CD4-positive, alpha-beta T cell treated with Interleukin-4 for 1 hour (primary cell): ENCODE data around the gene VASH1.

Source experiments
- DNase-seq, 2 donors: peaks; one replicate each; pipeline ENCODE4 v3.0.0-alpha.2; 2020 to 2022

Gene VASH1

DNA sequence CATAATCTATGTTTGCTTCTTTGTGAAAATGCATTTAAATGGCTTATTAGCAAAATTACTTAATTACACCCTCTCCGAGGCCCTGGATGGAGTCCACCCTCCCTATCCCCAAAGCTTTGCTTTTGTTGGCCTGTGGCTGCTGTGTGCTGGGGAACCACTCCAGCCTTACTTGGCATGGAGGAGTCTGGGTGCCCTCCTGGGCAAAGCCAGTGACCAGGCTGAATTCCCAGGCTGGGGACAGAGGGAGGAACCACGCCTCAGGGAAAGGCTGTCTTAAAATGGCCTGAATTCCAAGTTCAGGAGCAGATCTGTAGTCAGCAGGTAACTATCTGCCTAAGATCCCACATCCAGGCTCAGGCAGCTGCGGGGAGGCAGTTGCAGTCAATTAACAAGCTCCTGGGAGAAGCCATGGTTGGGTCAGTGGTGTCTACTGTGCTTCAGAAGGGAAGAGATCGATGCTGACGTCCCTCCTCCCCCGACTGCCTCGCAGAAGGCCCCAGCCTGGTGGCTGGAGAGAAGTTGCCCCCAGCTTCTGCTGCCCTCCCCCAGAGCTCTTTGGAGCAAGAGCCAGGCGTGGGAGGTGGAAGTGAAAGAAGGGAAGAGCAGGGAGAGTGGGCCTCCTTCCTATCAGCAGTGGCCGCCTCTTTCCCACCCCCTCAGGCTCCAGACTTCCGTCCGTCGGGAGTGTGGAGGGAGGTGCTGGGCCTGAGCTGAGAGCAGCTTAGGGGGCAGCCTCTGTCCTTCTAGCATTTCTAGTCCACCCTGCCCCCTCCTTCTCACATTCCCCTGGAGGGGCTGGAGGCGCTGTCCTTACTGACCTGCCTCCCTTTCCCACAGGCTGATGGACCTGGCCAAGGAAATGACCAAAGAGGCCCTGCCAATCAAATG, 11.3 kb downstream of the VASH1 start:
- DNase-seq, result no peak

DNA sequence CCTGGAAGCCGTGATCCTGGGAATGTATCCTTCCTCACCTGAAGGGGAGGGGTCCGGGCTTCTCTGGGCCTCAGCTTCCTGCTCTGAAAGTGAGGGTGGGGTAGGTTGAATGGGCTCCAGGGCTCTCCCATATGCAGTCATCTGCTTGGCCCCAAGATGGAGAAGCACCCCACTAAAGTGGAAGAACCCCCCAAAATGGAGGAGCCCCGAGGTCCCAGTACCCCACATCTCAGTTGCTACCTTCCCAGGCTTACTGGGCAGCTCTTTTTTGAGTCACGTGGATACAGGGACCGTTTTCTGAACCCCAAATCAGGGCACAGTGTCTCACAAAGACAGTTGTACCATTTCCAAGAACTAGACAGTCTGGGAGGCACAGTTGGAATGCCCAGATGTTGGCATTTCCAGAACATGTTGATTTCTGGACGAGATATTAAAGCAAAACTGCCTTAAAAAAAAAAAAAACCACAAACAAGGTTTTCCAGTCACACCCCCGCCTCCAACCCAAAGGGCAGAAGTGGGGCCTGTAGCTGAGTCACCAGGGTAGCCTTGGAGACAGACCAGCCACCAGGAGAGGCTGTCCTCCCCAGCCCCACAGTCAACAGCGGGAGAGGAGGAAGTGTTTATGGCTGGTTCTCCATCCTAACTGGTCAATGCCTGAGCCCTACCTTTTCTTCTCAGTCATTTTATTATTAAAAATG, 12.1 kb downstream of the VASH1 start:
- DNase-seq, result peak in 1 of 2 donors; percentile 71

DNA sequence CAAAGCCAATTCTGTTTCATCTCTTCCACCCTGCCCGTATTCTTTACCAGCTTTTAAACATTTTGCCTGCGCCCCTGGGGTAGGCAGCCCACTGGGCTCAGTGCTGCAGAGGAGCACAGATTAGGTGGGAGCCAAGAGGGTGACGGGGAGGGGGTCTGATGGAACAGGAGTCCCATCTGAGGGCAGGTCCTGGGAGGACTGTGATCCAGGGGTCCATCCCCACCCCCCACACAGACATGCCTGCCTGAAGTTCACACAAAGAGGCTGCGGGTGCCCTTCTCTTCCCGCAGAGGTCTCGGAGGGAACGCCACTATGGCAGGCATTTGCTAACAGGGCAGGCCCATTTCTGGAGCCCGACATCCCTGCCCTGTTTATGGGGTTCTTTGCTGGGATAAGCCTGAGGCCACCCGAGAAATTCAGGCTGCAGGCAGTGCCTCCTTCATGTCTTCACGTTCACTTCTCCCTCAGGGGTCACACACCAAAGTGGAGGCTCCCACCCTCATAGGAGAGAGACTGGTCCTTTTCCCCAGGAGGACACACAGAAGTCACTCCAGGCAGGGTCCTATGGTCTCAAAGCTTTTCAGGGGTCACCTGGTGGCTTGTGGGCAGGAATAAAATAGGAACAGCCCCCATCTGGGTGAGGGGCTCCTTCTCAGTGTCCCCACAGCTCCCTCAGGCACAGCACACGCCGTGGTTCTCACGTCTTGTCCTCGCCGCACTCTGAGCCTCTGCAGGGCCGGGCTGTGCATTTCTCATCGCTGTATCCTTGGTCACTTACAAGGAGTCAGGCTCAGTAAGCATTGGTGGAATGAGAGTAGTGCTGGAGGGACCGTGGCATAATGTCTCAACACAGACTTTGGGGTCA, 12.9 kb downstream of the VASH1 start:
- no peak for DNase-seq

DNA sequence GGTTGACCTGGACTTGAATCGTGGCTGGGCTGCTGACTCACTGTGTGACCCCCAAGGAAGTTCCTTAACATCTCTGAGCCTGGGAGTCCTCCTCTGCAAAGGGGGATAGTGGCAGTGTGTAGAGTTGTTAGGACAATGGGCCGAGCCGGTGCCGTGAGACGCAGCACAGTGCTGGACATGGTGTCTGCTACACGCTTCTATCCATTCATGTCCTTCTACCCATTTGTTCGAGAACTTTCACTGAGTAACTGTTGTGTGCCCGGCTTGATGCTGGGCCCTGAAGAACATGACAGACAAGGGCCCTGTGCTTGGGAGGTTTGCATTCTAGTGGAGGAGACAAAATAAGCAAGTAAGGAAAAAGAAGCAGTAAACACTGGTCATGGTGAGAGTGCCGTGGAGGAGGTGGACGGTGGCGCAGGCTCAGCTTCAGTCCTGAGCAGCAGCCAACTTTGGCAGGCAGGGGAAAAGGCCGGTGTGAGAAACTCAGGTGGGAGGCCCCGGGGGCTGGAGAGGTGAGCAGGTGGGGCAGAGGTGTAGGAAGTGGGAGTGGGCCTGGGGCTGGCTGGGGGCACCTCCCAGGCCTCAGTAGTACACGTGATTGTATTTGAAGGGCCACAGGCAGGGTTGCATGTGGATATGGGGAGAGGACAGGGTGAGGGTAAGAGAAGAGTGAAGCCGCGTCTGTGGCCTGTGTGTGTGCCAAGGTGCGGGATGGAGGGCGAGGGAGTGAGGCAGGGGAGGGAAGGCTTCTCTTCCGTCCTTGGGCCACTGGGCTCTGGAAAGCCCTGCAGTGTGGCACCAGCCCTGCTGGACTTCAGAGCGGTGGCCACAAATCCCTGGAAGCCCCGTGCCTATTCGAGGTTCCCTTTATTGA, 13.8 kb downstream of the VASH1 start:
- DNase-seq, result no peak

DNA sequence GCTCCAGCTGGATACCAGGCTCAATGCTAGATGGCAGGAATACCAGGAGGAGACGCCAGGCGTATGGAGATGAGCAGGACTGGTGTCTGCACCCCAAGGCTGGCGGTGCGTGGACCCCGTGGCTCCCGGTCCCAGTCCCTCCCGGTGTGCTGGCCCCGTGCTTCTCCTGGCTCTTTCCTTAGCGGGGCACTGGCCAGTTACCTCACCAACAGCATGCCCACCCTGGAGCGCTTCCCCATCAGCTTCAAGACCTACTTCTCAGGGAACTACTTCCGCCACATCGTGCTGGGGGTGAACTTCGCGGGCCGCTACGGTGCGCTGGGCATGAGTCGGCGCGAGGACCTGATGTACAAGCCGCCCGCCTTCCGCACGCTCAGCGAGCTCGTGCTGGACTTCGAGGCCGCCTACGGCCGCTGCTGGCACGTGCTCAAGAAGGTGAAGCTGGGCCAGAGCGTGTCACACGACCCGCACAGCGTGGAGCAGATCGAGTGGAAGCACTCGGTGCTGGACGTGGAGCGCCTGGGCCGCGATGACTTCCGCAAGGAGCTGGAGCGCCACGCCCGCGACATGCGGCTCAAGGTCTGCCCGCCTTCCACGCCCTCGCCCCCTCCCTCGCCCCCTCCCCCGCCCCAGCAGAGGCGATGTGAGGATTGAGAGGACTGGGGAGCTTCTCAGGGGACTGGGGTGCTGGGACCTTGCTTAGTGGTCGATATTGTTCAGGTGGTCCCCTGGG, 14.6 kb downstream of the VASH1 start:
- DNase-seq, result no peak

DNA sequence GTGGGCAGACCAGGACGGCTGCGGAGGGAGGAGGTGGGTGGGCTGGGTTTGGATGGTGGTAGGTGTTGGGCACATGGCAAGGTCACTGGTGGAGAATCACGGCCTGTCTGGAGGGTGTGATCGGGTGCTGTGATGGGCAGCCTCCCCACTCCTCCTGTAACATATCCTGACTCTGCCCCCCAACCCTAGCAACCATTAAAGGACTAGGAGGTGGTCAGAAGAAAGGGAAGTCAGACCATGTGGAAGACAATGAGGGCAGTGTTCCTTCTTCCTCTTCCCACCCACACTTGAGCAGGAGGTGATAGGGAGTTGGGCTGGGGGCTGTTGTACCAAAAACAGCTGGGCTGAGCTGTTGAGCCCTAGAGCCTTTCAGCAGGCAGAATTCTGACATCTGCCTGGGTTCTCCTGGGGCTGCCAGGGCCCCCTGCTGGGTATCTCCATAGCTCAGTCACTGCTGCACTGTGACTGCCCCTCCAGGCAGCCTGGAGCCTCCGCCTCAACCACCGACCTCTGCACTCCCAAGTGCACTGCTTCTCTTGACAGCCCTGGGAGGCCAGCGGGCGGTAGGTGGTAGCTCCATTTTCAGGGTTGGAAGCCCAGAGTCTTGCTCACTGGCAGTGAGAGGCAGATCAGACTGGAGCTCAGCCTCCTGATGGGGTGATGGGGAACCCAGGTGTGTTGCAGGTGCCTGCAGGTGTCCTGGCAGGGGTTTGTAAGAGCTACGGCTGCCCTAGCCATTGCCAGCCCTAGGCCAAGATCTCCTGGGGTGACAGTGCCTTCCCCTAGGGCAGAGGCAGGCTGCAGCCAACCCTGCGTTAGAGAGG, 15.4 kb downstream of the VASH1 start:
- no peak for DNase-seq

DNA sequence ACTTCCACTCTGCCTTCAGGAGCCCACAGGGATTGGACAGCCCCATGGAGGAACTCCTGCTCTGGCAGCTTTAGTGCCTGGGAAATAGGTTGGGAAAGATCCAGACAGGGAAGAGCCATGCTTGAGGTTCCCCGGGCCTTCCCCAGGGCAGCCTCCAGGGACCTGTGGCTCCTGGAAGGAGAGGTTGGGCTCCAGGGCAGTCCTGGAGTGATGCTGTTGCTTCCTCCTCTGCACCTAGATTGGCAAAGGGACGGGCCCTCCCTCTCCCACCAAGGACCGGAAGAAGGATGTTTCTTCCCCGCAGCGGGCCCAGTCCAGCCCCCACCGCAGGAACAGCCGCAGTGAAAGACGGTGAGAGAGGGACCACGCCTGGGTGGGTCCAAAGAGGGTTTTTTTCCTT, 16.5 kb downstream of the VASH1 start:
- DNase-seq, result no peak

DNA sequence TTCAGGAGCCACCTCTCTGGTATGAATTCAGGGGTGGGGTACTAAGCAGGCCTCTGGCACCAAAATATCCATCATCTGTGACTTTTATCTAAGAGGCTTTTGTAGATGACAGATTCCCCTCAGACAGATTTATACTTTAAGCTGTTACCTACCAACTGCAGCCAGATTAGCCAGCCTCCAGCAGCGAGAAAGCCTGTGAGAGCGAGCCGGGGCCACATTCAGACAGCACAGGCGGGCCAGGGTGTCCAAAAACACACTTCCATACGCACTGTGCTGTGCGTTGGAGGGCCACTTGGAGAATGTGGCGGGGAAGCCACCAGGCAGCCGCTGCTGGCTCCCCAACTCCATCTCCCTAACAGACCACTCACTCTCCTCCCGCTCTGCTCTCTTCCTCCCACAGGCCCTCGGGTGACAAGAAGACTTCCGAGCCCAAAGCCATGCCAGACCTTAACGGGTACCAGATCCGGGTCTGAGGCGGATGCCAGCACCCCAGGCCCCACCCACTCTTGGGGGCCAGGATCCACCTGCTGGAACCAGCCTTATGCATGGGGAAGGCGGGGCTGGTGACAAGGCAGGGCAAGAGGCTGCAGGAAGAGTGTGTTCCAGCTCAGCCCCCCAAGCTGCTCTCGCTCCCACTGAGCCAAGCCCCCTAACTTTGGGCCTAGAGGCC, 17.4 kb downstream of the VASH1 start:
- DNase-seq, result no peak

DNA sequence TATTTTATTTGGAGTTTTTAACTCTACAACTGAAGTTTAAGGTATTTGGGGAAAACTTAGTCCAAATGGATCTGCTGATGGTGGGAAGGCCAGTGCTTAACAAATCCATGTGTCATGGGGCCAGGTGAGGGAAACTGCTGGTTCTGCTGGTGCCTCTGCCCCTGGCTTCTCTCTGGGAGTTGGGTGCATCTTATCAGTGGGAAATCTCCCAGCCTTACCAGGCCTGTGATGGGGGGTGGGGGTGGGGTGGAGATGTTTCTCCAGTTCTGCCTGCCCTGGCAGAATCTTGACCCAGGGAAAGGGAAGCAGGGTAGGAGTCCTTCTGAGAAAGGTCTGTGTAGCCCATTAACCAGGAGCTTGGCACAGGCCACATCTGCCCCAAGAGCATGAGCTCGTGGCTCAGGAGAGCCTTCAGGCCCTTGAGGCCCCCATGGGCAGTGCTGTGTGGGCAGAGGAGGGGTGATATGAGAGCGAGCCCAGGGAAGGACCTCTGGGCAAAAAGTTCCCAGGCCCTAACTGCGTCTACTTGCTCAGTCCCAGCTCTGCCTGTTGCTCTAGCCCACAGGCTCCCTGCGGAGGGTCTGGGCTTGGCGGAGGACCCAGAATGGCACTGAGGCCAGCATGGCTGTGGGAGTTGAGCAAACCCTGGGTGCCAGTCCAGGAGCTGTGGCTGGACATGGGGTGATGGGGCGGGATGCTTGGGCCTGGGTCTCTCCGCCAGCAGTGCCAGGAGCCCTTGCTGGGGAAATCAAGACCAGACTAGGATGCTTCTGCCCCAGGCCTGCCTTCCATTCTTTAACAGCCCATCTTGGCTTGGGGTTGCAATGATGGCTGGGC, 18.2 kb downstream of the VASH1 start:
- no peak for DNase-seq

DNA sequence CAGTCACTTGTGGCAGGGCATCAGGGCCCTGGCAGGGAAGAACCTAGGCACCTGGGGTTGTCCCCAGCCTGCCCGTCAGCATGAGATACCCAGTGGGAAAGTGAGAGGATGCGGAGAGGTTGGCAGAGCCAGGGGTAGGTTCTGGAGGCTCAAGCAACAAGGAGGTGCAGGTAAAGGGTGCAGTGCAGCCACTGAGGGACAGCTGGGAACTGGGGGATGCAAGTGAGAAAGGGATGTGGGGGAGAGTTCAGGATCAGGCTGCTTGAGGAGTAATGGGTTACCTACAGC, 18.7 kb downstream of the VASH1 start:
- no peak for DNase-seq

DNA sequence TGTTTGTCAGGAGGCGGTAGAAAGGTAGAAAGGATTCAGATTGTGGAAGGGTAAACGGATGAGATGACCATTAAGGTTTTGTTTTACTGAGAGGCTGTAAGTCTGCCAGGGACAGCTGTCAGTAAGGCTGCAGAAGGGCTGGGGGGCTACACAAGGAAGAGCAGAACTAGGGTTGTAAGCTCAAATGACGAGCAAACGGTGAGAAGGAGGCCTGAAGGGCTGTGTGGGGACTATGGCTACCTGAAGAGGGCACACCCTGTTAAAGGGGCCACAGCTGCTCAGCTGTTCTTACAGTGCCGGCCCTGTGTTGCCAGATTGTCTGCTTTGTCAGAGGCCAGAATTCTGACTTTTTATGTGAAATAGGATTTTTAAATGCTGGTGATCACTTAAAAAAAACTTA, 19.1 kb downstream of the VASH1 start:
- no peak for DNase-seq

DNA sequence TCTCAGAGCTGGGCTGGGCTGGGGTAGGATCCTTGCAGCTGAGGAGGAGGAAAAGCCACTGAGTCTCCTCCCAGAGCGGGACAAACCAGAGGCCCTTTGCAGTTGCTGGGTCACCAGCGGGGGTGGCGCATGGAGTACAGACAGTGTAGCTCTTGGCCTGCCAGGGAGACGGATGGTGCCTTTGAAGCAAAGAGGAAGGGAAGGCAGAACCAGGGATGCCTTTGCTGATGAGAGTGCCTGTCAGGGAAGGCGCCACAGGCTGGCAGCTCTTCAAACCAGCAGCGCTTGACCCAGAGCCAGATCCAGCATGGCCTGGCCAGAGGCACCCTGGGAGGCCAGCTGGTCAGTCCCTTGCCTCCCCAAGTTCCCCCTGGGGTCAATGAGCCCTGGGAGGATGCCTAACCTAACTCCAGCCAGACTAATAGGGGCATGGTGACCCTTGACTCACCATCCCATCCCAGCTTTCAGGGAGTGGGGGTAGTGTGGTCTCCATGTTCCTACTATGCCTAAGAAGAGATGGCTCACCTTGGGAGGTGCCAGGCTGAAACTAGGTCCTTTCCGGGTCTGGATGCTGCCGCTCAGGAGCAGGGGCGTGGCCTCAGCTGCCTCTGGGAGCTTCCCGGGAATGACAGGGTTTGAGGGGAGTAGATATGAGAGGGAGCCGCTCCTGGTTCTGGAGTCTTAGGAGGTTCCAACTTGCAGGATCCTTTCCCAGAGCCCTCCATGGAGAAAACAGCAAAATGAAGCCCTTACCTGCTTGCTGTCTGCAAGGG, 19.8 kb downstream of the VASH1 start:
- DNase-seq, result no peak

DNA sequence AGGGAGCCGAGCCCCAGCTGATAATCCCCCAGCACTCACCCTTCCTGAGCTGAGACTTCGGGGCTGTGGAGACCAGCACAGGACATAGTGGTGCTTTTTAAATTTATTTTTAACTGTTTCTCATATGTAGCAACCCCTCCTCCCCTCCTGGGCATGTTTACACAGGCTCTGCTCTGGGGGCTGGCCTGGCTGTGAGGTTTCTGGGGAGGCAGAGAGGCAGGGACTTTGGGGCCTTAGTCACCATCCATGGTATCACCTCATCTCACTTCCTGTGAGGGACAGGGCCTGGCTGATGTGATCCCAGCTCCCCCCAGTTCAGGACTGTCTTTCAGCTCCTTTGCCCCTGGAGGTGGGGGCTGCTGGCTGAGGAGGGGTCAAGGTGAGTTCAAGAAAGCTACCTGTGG, 20.4 kb downstream of the VASH1 start:
- no peak for DNase-seq

DNA sequence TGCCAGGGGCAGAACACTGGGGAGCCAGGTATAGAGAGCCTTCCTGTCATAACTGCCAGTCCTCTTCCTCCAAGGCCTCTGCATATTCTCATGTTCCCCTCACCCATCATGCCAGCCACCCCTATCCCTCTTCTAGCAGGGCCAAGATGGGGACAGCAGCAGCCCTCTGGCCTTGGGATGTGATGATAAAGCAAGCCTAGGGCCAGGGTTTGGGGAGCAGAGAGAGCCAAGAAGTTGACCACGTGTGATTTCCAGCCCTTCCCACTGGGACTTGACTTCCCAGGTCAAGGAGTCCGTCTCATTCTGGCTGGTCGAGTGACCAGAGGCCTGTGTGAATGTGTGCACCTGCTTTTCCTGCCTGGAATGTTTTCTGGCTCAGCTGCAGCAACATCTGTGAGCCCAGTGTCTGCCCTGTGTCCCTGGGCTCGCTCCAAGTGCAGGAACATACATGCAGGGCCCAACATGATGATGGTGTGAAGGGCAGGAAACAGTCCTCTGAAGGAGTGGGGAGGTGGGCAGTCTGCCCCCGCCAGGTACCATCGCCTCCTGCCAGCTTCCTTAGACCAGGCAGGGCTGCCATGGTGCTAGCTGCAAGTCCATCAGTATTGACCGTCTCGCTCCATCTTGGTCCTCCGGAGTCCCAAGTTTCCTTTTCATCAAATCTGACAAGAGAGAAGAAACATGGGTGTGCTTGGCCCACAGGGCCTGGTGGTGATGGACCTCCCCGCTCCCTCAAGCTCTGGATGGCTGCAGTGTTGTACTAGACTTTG, 21.0 kb downstream of the VASH1 start:
- DNase-seq, result no peak

DNA sequence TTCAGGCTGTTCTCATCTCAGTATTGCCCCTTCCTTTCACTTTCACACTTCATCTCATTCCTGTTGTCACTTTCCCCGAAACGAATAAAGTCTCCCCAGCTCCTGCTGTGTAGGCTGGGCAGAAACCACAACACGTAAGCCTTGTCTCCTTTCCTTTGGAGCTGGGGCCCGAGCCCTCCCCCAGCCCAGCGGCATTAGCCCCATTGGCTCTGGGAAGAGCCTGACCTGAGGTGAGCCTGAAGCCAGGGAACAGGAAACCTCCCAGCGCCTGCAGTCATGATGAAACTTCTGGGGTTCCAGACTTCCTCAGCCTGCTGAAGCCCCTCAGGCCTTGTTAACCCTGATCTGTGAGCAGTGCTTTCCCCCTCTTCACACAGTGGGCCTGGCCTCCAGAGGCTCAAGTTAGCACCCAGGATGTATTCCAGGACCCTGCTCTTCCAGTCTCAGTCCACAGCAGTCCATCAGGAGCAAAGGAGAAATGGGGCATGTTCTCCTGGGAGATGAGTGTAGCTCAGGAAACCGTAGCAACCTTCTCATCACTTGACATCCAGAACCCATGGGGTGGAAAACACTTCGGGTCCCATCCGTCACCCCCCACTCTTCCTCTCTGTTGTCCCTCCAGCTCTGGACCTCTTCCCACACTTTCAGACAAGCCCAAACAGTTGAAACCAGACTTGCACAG, 21.8 kb downstream of the VASH1 start:
- peak in 1 of 2 donors; percentile 10 for DNase-seq

DNA sequence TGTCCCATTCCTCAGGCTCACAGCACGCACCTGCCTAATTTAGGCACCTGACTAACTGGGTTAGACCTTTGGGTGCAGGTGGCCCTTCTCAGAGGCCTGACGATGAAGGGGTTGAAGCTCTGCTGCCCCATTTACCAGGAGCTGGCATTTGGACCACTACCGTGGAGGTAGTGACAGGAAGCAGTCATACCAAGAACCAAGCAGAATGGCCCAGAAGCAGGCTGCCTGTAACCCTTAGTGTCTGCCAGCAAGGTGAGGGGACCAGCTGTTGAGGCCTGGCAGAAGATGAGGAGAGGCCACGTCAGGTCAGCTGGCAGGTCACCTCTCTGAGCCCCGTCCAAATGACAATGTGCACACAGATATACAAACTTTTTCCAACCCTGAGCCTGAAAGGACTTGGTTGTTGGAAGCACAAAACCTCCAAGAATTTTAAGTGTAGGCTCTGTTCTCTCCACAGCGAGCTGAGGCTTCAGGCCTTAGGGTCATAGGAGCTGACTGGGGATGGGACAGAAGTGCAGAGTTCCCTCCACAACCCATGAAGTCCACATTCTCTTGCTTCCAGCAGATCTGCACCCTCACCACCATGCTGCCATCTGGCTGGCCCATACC, 23.1 kb downstream of the VASH1 start:
- no peak for DNase-seq

DNA sequence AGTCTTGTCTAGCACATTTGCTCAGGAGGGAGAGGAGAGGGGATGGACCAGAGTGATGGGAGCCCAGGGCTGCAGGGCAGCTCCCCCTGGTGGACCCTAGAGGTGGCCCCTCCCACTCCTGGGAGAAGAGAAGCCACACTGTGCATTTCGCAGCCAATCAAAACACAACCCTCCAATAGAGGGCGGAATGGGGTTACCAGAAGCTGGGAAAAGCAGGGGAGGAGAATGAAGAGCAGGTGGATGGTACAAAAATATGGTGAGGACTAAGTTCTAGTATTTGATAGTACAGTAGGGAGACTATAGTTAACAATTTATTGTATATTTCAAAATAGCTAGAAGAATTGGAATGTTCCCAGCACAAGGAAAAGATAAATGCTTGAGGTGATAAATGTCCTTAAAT, 23.6 kb downstream of the VASH1 start:
- peak; percentile 71 to 75 for DNase-seq
